ENCODE results near the gene RIOX2. TPM values are rescaled to one million over a fixed set of nuclear protein-coding genes. Genes with fewer than 3 reads are reported as not detected.
A peak's percentile ranks its signal among the peaks of the same experiment; 100 is the strongest.
"Not testable (repeated sequence)": the region's sequence is repeated elsewhere in the genome, so short reads cannot be mapped to it uniquely, and the experiment has no call there.

RIOX2 gene
- total RNA-seq, 1 donor from 2014 or later: 40.3 TPM

- Histone ChIP-seq H3K4me3 (ENCODE audit: low read depth, low read length) (no peak overlapping the region), H3K27me3 (ENCODE audit: control insufficient read depth, insufficient read depth, low read length) (no peaks in the 10 kb centered on the region), H3K36me3 (ENCODE audit: control insufficient read depth, insufficient read depth, low read length) (no peaks in the 10 kb centered on the region)
- DNase-seq (ENCODE audit: low read depth) (peak; percentile 26), FAIRE-seq (no peak)
- TF ChIP-seq CTCF (IDR thresholded peaks at IDR 0.05; ENCODE audit: insufficient read depth, low read length, severe bottlenecking): no peak
These were observed 40.7 kb upstream of the RIOX2 start for GRCh38 chr3:98012979-98013378.

DNA sequence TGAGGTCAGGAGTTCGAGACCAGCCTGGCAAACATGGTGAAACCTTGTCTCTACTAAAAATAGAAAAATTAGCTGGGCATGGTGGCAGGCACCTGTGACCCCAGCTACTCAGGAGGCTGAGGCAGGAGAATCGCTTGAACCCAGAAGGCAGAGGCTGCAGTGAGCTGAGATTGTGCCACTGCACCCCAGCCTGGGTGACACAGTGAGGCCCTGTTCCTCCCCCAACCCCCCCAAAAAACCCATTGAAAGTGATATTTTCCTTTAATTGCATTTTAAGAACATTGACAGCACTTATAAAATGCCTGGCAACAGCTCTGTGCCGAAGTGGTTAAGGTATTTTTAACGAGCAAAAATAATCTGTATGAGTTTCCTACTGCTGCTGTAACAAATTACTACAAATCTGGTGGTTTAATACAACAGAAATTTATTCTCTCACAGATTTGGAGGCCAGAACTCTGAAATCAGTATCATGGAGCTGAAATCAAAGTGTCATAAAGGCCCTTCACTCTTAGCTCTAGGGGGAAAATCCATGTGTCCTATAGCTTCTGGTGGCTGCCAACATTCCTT lies 38.7 kb upstream of the RIOX2 start:
- not testable (repeated sequence) for H3K4me3 ChIP-seq (ENCODE audit: low read depth, low read length); H3K36me3 ChIP-seq (ENCODE audit: control insufficient read depth, insufficient read depth, low read length); DNase-seq (ENCODE audit: low read depth); FAIRE-seq; H3K27me3 ChIP-seq (ENCODE audit: control insufficient read depth, insufficient read depth, low read length)

DNA sequence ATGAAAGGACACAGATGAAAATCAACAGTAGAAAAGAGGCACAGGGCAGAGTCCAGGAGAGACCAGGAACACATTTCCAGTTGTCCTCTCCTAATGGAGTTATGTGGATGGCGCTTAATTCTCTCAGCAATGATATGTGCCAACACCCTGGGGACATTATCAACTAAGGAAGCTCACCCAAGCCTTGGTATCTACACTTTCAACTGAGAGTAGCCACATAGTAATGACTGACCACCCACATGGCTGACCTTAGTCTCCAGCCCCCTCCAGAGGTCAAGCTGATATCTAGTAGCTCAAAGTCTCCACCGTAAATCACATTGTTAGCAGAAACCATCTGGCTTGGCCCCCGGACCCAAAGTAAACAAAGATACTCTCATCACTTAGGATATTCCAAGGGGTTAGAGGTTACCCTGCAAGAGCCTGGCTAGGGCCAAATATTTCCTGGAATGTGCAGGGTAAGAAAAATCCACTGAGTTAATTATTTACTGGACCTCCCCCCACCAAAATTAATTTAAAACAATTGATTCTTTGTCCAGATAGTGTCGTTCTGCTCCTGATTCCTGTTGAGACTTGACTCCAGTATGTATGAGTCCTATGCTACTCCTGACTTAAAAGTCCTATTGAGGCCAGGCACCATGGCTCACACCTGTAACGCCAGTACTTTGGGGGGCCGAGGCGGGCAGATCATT lies 38.1 kb upstream of the RIOX2 start:
- no peak for TF ChIP-seq CTCF (IDR thresholded peaks at IDR 0.05; ENCODE audit: insufficient read depth, low read length, severe bottlenecking)
- H3K27me3 ChIP-seq (ENCODE audit: control insufficient read depth, insufficient read depth, low read length): no peaks in the 10 kb centered on the region
- H3K4me3 ChIP-seq (ENCODE audit: low read depth, low read length): no peak overlapping the region
- DNase-seq (ENCODE audit: low read depth) (no peak), FAIRE-seq (no peak)
- no peaks in the 10 kb centered on the region for H3K36me3 ChIP-seq (ENCODE audit: control insufficient read depth, insufficient read depth, low read length)

DNA sequence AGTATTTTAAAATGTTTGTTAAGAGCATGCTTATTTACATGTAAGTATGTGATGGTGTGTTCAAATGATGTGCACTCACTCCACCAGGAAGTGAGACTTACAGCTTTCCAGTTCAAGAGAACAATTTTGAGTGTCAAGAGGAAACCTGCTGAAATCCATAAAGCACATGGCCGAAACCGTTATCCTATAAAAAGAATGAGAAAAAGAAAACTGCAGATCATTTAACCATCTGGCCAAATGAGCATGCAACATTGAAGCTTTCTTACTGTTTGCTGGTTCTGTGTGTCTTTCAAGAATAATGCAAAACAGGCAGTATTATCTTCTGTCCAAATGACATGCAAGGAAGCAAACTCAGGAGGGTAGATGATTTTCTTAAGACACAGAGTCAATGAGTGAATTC lies 36.6 kb upstream of the RIOX2 start:
- no peak overlapping the region for H3K4me3 ChIP-seq (ENCODE audit: low read depth, low read length)
- H3K27me3 ChIP-seq (ENCODE audit: control insufficient read depth, insufficient read depth, low read length): no peaks in the 10 kb centered on the region
- FAIRE-seq: no peak
- no peak for TF ChIP-seq CTCF (IDR thresholded peaks at IDR 0.05; ENCODE audit: insufficient read depth, low read length, severe bottlenecking)
- H3K36me3 ChIP-seq (ENCODE audit: control insufficient read depth, insufficient read depth, low read length): no peaks in the 10 kb centered on the region
- DNase-seq (ENCODE audit: low read depth): no peak

DNA sequence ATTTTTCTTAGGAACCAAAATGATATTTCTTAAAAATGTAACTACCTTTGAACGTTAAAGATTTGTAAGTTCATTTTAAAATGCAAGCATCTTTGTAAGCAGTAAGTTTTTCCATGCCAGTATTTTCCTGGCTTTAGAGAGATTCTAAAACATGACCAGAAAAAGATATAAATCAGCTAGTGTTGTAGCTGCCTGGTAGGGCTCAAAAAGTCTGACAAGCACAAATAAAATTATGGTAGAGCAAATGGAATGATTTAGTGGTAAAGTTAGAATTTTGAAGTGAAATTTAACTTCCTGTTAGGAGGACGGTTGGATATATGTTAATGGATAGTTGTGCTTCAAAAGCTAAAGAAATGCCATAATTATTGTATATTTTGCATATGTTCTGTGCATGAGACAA lies 33.2 kb upstream of the RIOX2 start:
- no peaks in the 10 kb centered on the region for H3K27me3 ChIP-seq (ENCODE audit: control insufficient read depth, insufficient read depth, low read length)
- FAIRE-seq (no peak), DNase-seq (ENCODE audit: low read depth) (no peak)
- no peak overlapping the region for H3K4me3 ChIP-seq (ENCODE audit: low read depth, low read length)
- H3K36me3 ChIP-seq (ENCODE audit: control insufficient read depth, insufficient read depth, low read length): no peaks in the 10 kb centered on the region
- no peak for TF ChIP-seq CTCF (IDR thresholded peaks at IDR 0.05; ENCODE audit: insufficient read depth, low read length, severe bottlenecking)

DNA sequence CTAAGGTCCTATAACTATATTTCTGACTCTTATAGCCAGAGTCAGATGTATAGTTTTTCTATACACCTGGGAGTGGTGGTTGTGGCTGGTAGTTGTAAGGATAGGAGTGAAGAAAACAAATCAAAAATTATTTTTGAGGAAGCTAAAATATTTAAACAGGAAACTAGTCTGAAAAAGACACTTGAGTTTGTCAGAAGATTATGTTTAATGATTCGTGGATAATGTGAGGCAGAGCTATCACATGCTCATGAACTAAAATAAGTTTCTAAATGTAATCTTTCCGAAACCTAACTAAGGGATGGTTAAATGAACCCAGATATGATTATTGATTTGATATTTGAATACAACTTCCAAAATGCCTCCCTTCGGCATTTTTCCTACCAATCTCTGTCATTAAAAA lies 32.5 kb upstream of the RIOX2 start:
- Histone ChIP-seq H3K36me3 (ENCODE audit: control insufficient read depth, insufficient read depth, low read length) (no peaks in the 10 kb centered on the region), H3K4me3 (ENCODE audit: low read depth, low read length) (no peak overlapping the region), H3K27me3 (ENCODE audit: control insufficient read depth, insufficient read depth, low read length) (no peaks in the 10 kb centered on the region)
- no peak for TF ChIP-seq CTCF (IDR thresholded peaks at IDR 0.05; ENCODE audit: insufficient read depth, low read length, severe bottlenecking)
- DNase-seq (ENCODE audit: low read depth) (no peak), FAIRE-seq (no peak)

Measured in bronchial epithelial cell (primary cell).